ENCODE data around the gene CD300LD.
"Not testable (repeated sequence)": the region's sequence is repeated elsewhere in the genome, so short reads cannot be mapped to it uniquely, and the experiment has no call there.

The CD300LD gene

GRCh38 chr17:74569020-74570003, 22.8 kb downstream of the CD300LD start:
- H3K9me3 ChIP-seq (ENCODE audit: control insufficient read depth in 1 of 2, low read length in 2 of 2) = no peaks in the 10 kb centered on the region
- H3K27me3 ChIP-seq (ENCODE audit: low read depth, low read length) = no peaks in the 10 kb centered on the region
- H3K4me3 ChIP-seq (ENCODE audit: low read depth in 1 of 2, low read length in 2 of 2) = no peak overlapping the region
- H3K4me1 ChIP-seq (ENCODE audit: control insufficient read depth in 1 of 2, insufficient read depth in 2 of 2, low read length in 2 of 2) = no peaks in the 10 kb centered on the region
- no peaks in the 10 kb centered on the region for H3K36me3 ChIP-seq (ENCODE audit: control insufficient read depth in 1 of 2, insufficient read depth in 2 of 2, low read length in 2 of 2)
- no peak overlapping the region for H3K27ac ChIP-seq (ENCODE audit: low read length)

GRCh38 chr17:74568106-74568873, 23.8 kb downstream of the CD300LD start:
- no peaks in the 10 kb centered on the region for H3K36me3 ChIP-seq (ENCODE audit: control insufficient read depth in 1 of 2, insufficient read depth in 2 of 2, low read length in 2 of 2)
- H3K4me3 ChIP-seq (ENCODE audit: low read depth in 1 of 2, low read length in 2 of 2) = no peak overlapping the region
- H3K27me3 ChIP-seq (ENCODE audit: low read depth, low read length) = no peaks in the 10 kb centered on the region
- H3K4me1 ChIP-seq (ENCODE audit: control insufficient read depth in 1 of 2, insufficient read depth in 2 of 2, low read length in 2 of 2) = no peaks in the 10 kb centered on the region
- no peaks in the 10 kb centered on the region for H3K9me3 ChIP-seq (ENCODE audit: control insufficient read depth in 1 of 2, low read length in 2 of 2)
- H3K27ac ChIP-seq (ENCODE audit: low read length) = no peak overlapping the region

GRCh38 chr17:74567397-74567796, 24.7 kb downstream of the CD300LD start, which contains the start of gene CD300H:
Gene CD300H, minus strand, starts transcription at chr17:74567509.
- no peaks in the 10 kb centered on the region for H3K9me3 ChIP-seq (ENCODE audit: control insufficient read depth in 1 of 2, low read length in 2 of 2)
- H3K36me3 ChIP-seq (ENCODE audit: control insufficient read depth in 1 of 2, insufficient read depth in 2 of 2, low read length in 2 of 2) = no peaks in the 10 kb centered on the region
- no peak within 1 kb of the TSS for H3K27ac ChIP-seq (ENCODE audit: low read length)
- H3K4me1 ChIP-seq (ENCODE audit: control insufficient read depth in 1 of 2, insufficient read depth in 2 of 2, low read length in 2 of 2) = no peaks in the 10 kb centered on the region
- H3K27me3 ChIP-seq (ENCODE audit: low read depth, low read length) = no peaks in the 10 kb centered on the region
- H3K4me3 ChIP-seq (ENCODE audit: low read depth in 1 of 2, low read length in 2 of 2) = no peak within 1 kb of the TSS

- Histone ChIP-seq H3K4me3 (ENCODE audit: low read depth in 1 of 2, low read length in 2 of 2) (no peak overlapping the region), H3K27me3 (ENCODE audit: low read depth, low read length) (no peaks in the 10 kb centered on the region), H3K4me1 (ENCODE audit: control insufficient read depth in 1 of 2, insufficient read depth in 2 of 2, low read length in 2 of 2) (no peaks in the 10 kb centered on the region), H3K36me3 (ENCODE audit: control insufficient read depth in 1 of 2, insufficient read depth in 2 of 2, low read length in 2 of 2) (no peaks in the 10 kb centered on the region), H3K9me3 (ENCODE audit: control insufficient read depth in 1 of 2, low read length in 2 of 2) (no peaks in the 10 kb centered on the region), H3K27ac (ENCODE audit: low read length) (no peak overlapping the region)
These were observed 25.8 kb downstream of the CD300LD start for GRCh38 chr17:74566132-74566753.

DNA sequence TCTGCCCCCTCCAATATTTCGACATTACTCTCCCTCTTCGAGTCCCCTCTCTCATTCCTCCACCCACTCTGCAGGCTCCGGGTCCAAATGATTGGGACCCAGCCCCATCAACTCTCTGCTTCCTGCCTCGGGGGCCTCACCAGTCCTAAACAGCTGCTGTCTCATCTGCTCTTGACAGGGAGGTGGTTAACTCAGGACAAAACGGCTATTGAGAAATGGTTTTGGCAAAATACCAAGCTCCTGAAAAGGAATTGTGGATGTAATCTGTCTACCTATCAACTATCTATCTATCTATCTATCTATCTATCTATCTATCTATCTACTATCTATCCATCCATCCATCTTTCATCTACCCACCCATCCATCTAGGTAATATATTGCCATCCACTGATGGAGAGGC, 27.0 kb downstream of the CD300LD start:
- Histone ChIP-seq H3K36me3 (ENCODE audit: control insufficient read depth in 1 of 2, insufficient read depth in 2 of 2, low read length in 2 of 2) (no peaks in the 10 kb centered on the region), H3K4me1 (ENCODE audit: control insufficient read depth in 1 of 2, insufficient read depth in 2 of 2, low read length in 2 of 2) (no peaks in the 10 kb centered on the region), H3K27me3 (ENCODE audit: low read depth, low read length) (no peaks in the 10 kb centered on the region), H3K9me3 (ENCODE audit: control insufficient read depth in 1 of 2, low read length in 2 of 2) (no peaks in the 10 kb centered on the region), H3K4me3 (ENCODE audit: low read depth in 1 of 2, low read length in 2 of 2) (no peak overlapping the region), H3K27ac (ENCODE audit: low read length) (no peak overlapping the region)

GRCh38 chr17:74563358-74563757, 28.7 kb downstream of the CD300LD start:
- H3K4me1 ChIP-seq (ENCODE audit: control insufficient read depth in 1 of 2, insufficient read depth in 2 of 2, low read length in 2 of 2) = no peaks in the 10 kb centered on the region
- H3K27me3 ChIP-seq (ENCODE audit: low read depth, low read length) = no peaks in the 10 kb centered on the region
- H3K27ac ChIP-seq (ENCODE audit: low read length) = no peak overlapping the region
- no peaks in the 10 kb centered on the region for H3K36me3 ChIP-seq (ENCODE audit: control insufficient read depth in 1 of 2, insufficient read depth in 2 of 2, low read length in 2 of 2)
- no peaks in the 10 kb centered on the region for H3K9me3 ChIP-seq (ENCODE audit: control insufficient read depth in 1 of 2, low read length in 2 of 2)
- H3K4me3 ChIP-seq (ENCODE audit: low read depth in 1 of 2, low read length in 2 of 2) = no peak overlapping the region

- H3K27me3 ChIP-seq (ENCODE audit: low read depth, low read length) = no peaks in the 10 kb centered on the region
- H3K27ac ChIP-seq (ENCODE audit: low read length) = no peak overlapping the region
- no peak overlapping the region for H3K4me3 ChIP-seq (ENCODE audit: low read depth in 1 of 2, low read length in 2 of 2)
- no peaks in the 10 kb centered on the region for H3K9me3 ChIP-seq (ENCODE audit: control insufficient read depth in 1 of 2, low read length in 2 of 2)
- H3K36me3 ChIP-seq (ENCODE audit: control insufficient read depth in 1 of 2, insufficient read depth in 2 of 2, low read length in 2 of 2) = no peaks in the 10 kb centered on the region
- no peaks in the 10 kb centered on the region for H3K4me1 ChIP-seq (ENCODE audit: control insufficient read depth in 1 of 2, insufficient read depth in 2 of 2, low read length in 2 of 2)
These were observed 30.5 kb downstream of the CD300LD start for GRCh38 chr17:74561586-74561985.

DNA sequence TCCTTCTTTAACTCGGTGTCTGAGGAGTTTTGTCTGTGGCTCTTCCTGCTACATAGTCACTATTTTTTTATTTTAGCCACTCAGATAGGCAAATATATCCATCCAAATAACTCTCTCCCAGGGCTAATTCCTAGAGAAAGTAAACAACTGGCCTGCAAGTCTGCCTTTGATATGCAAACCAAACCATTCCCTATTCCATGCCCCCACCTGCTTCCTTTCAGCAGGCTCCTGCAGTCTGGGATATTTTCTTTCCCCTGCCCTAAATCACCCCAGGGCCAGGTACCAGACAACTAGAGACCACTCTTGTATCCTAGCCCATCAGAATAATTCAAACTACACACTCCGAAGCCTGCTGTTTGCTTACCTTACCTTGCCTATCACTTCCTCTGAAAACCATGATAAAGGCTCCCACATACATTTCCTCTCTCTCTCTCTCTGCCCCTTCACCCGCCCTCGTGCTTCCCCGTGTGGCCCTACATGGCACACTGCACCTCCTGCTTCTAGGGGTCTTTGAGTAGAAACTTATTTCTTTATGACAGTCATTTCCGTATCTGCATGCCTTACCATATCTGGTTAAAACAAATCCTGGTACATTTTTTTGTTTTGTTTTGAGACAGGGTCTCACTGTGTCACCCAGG, 33.1 kb downstream of the CD300LD start:
- Histone ChIP-seq H3K9me3 (ENCODE audit: control insufficient read depth in 1 of 2, low read length in 2 of 2) (no peaks in the 10 kb centered on the region), H3K4me1 (ENCODE audit: control insufficient read depth in 1 of 2, insufficient read depth in 2 of 2, low read length in 2 of 2) (no peaks in the 10 kb centered on the region), H3K36me3 (ENCODE audit: control insufficient read depth in 1 of 2, insufficient read depth in 2 of 2, low read length in 2 of 2) (no peaks in the 10 kb centered on the region), H3K27me3 (ENCODE audit: low read depth, low read length) (no peaks in the 10 kb centered on the region), H3K27ac (ENCODE audit: low read length) (no peak overlapping the region), H3K4me3 (ENCODE audit: low read depth in 1 of 2, low read length in 2 of 2) (no peak overlapping the region)

- not testable (repeated sequence) for H3K4me1 ChIP-seq (ENCODE audit: control insufficient read depth in 1 of 2, insufficient read depth in 2 of 2, low read length in 2 of 2); H3K27me3 ChIP-seq (ENCODE audit: low read depth, low read length); H3K9me3 ChIP-seq (ENCODE audit: control insufficient read depth in 1 of 2, low read length in 2 of 2); H3K27ac ChIP-seq (ENCODE audit: low read length); H3K4me3 ChIP-seq (ENCODE audit: low read depth in 1 of 2, low read length in 2 of 2); H3K36me3 ChIP-seq (ENCODE audit: control insufficient read depth in 1 of 2, insufficient read depth in 2 of 2, low read length in 2 of 2)
These were observed 33.7 kb downstream of the CD300LD start for GRCh38 chr17:74558402-74558801.

- H3K4me3 ChIP-seq (ENCODE audit: low read depth in 1 of 2, low read length in 2 of 2) = no peak overlapping the region
- H3K4me1 ChIP-seq (ENCODE audit: control insufficient read depth in 1 of 2, insufficient read depth in 2 of 2, low read length in 2 of 2) = no peaks in the 10 kb centered on the region
- H3K36me3 ChIP-seq (ENCODE audit: control insufficient read depth in 1 of 2, insufficient read depth in 2 of 2, low read length in 2 of 2) = no peaks in the 10 kb centered on the region
- H3K27me3 ChIP-seq (ENCODE audit: low read depth, low read length) = no peaks in the 10 kb centered on the region
- no peak overlapping the region for H3K27ac ChIP-seq (ENCODE audit: low read length)
- no peaks in the 10 kb centered on the region for H3K9me3 ChIP-seq (ENCODE audit: control insufficient read depth in 1 of 2, low read length in 2 of 2)
These were observed 36.6 kb downstream of the CD300LD start for GRCh38 chr17:74555427-74555940.

Data from muscle layer of duodenum (tissue), 2 donors.